ENCODE measurements around the gene MAP3K6. TPM values are rescaled to one million over a fixed set of nuclear protein-coding genes. Genes with fewer than 3 reads are reported as not detected.

The MAP3K6 gene
- total and polyA plus RNA-seq, 2 of the 13 experiments (the other 11 are each of a cell fraction or from before 2014, with no cell fraction given), result 2.7 to 3.2 TPM

- DNase-seq (ENCODE audit: low spot score) (no peak), ATAC-seq (no peak), FAIRE-seq (no peak)
- H3K9me3 ChIP-seq (ENCODE audit: low read length), result no peaks in the 10 kb centered on the region
- H3K4me1 ChIP-seq (ENCODE audit: insufficient read depth, low read length), result no peaks in the 10 kb centered on the region
- intact Hi-C loops (cut with micrococcal nuclease; ENCODE audit: unreplicated experiment), result no loop called here
- CTCF ChIA-PET (ENCODE audit: low intra/inter-chr PET ratio, low total read pairs), result no interaction called here
- in situ Hi-C loops (cut with HindIII; ENCODE audit: extremely low pct_ligation_motif_present, low pct_unique_long_range_greater_than_20kb), result no loop called here
- 98% methylated on average over 9 of the region's 17 CpGs for WGBS (ENCODE audit: low lambda C conversion rate)
- no peak overlapping the region for H2AFZ ChIP-seq (ENCODE audit: low read length)
- BruUV-seq (replicated peaks), result no TSS peak
- no peak overlapping the region for H3K4me2 ChIP-seq (ENCODE audit: low read depth, low read length)
- peaks cover 16 to 57% of the 10 kb centered on the region in 2 experiments for H3K36me3 ChIP-seq (replicated peaks in 1 of 2; ENCODE audit: control insufficient read depth in 1 of 2, insufficient read depth in 2 of 2, low read length in 2 of 2)
- H3K79me2 ChIP-seq (ENCODE audit: insufficient read depth, low read length), result peaks cover 3% of the 10 kb centered on the region
- no peak for TF ChIP-seq CHD2 (IDR thresholded peaks at IDR 0.05; ENCODE audit: low read depth, low read length)
- no peak for TF ChIP-seq CENPBD1 (CRISPR knock-in tag; IDR thresholded peaks at IDR 0.05; ENCODE audit: borderline replicate concordance, low read depth)
- TF ChIP-seq AGO2 (optimal IDR thresholded peaks at IDR 0.05; ENCODE audit: low read depth, low read length), result peak; percentile 59
- H4K20me1 ChIP-seq (ENCODE audit: insufficient read depth, low read length), result no peaks in the 10 kb centered on the region
- H3K9ac ChIP-seq (ENCODE audit: insufficient read depth, low read depth, low read length), result no peak overlapping the region
- no peak overlapping the region for H3K27ac ChIP-seq (ENCODE audit: extremely low read length, insufficient read depth, low read length)
- no peak overlapping the region for H3K4me3 ChIP-seq (replicated peaks in 1 of 3; ENCODE audit: insufficient read depth in 1 of 3, low read depth in 2 of 3, low read length in 3 of 3)
- POLR2A ChIA-PET, result no interaction called here
- H3K27me3 ChIP-seq (ENCODE audit: control insufficient read depth in 1 of 2, insufficient read depth in 2 of 2, low read length in 2 of 2), result no peaks in the 10 kb centered on the region
Measured at GRCh38 chr1:27333717-27334279, 33.0 kb downstream of the MAP3K6 start.

DNA sequence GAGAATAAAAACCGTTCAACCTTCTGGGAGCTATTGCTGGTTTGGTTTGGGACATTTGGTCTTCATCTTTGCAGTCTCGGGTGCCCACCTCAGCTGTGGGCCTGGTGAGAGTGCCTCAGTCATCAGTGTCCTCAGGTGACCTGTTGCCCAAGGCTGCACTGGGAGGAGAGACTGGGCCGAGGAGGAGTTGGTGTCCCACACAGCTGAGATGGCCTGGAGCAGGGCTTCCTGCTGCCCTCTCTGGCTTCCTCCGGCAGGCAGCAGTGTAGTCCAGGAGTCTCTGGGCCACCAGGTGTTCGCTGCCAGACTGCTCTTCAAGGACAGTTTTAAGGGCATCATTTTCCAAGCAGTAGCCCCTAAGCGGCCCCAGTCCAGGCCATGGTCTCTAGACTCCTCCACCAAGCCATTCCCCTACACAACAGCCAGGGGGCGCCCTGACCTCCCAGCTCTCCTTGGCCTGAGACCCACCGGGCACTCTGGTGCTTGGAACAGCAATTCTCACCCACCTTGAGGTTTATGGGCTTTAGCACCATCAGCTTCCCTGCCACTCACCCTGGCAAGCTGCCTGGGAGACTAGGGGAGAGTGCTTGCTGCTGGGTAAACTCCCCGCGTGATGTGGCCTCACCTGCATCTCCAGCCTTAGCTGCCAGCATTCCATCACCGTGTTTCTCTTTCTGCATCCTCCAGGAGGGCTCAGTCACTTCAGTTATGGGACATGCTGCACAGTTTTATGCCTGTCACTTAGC, 34.1 kb downstream of the MAP3K6 start:
- H3K9me3 ChIP-seq (ENCODE audit: low read length), result no peaks in the 10 kb centered on the region
- H3K4me1 ChIP-seq (ENCODE audit: insufficient read depth, low read length), result no peaks in the 10 kb centered on the region
- BruUV-seq (replicated peaks), result no TSS peak
- 80% methylated on average over 9 of the region's 11 CpGs for WGBS (ENCODE audit: low lambda C conversion rate)
- POLR2A ChIA-PET, result interaction anchor here (0.8 to 1.2 kb wide), 3 partner anchors 10 to 33 kb away, joined by 3 to 5 read pairs (median 3); partner anchors contain the start of gene SYTL1
- H3K9ac ChIP-seq (ENCODE audit: insufficient read depth, low read depth, low read length), result no peak overlapping the region
- DNase-seq (ENCODE audit: low spot score), result no peak
- no peak overlapping the region for H3K4me3 ChIP-seq (replicated peaks in 1 of 3; ENCODE audit: insufficient read depth in 1 of 3, low read depth in 2 of 3, low read length in 3 of 3)
- ATAC-seq, result peak; percentile 89
- H3K79me2 ChIP-seq (ENCODE audit: insufficient read depth, low read length), result peaks cover 9% of the 10 kb centered on the region
- H3K36me3 ChIP-seq (replicated peaks in 1 of 2; ENCODE audit: control insufficient read depth in 1 of 2, insufficient read depth in 2 of 2, low read length in 2 of 2), result peaks cover 18 to 67% of the 10 kb centered on the region in 2 experiments
- CTCF ChIA-PET (ENCODE audit: low intra/inter-chr PET ratio, low total read pairs), result interaction anchor here (1.2 kb wide), 1 partner anchor 63 kb away, joined by 5 read pairs; no protein-coding TSS in a partner anchor
- H2AFZ ChIP-seq (ENCODE audit: low read length), result no peak overlapping the region
- in situ Hi-C loops (cut with HindIII; ENCODE audit: extremely low pct_ligation_motif_present, low pct_unique_long_range_greater_than_20kb) (no loop called here), intact Hi-C loops (cut with micrococcal nuclease; ENCODE audit: unreplicated experiment) (no loop called here)
- FAIRE-seq, result no peak
- no peaks in the 10 kb centered on the region for H4K20me1 ChIP-seq (ENCODE audit: insufficient read depth, low read length)
- H3K27ac ChIP-seq (ENCODE audit: extremely low read length, insufficient read depth, low read length), result no peak overlapping the region
- H3K4me2 ChIP-seq (ENCODE audit: low read depth, low read length), result no peak overlapping the region
- H3K27me3 ChIP-seq (ENCODE audit: control insufficient read depth in 1 of 2, insufficient read depth in 2 of 2, low read length in 2 of 2), result no peaks in the 10 kb centered on the region
- TF ChIP-seq MTA1 (CRISPR knock-in tag; IDR thresholded peaks at IDR 0.05; ENCODE audit: borderline replicate concordance) (peak; percentile 15; the same call in 1 of the 2 replicates), SRY (CRISPR knock-in tag; IDR thresholded peaks at IDR 0.05) (0 out of 2 replicates have a peak, but pooled peaks have one; percentile 39), ZNF83 (CRISPR knock-in tag; IDR thresholded peaks at IDR 0.05; ENCODE audit: borderline replicate concordance) (no peak), STAG1 (CRISPR knock-in tag; IDR thresholded peaks at IDR 0.05) (peak; percentile 41)
- TF ChIP-seq, protein P1, sequence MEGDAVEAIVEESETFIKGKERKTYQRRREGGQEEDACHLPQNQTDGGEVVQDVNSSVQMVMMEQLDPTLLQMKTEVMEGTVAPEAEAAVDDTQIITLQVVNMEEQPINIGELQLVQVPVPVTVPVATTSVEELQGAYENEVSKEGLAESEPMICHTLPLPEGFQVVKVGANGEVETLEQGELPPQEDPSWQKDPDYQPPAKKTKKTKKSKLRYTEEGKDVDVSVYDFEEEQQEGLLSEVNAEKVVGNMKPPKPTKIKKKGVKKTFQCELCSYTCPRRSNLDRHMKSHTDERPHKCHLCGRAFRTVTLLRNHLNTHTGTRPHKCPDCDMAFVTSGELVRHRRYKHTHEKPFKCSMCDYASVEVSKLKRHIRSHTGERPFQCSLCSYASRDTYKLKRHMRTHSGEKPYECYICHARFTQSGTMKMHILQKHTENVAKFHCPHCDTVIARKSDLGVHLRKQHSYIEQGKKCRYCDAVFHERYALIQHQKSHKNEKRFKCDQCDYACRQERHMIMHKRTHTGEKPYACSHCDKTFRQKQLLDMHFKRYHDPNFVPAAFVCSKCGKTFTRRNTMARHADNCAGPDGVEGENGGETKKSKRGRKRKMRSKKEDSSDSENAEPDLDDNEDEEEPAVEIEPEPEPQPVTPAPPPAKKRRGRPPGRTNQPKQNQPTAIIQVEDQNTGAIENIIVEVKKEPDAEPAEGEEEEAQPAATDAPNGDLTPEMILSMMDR (CRISPR knock-in tag; IDR thresholded peaks at IDR 0.05), result peak; percentile 87
- TF ChIP-seq, protein P2, sequence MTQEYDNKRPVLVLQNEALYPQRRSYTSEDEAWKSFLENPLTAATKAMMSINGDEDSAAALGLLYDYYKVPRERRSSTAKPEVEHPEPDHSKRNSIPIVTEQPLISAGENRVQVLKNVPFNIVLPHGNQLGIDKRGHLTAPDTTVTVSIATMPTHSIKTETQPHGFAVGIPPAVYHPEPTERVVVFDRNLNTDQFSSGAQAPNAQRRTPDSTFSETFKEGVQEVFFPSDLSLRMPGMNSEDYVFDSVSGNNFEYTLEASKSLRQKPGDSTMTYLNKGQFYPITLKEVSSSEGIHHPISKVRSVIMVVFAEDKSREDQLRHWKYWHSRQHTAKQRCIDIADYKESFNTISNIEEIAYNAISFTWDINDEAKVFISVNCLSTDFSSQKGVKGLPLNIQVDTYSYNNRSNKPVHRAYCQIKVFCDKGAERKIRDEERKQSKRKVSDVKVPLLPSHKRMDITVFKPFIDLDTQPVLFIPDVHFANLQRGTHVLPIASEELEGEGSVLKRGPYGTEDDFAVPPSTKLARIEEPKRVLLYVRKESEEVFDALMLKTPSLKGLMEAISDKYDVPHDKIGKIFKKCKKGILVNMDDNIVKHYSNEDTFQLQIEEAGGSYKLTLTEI (CRISPR knock-in tag; conservative IDR thresholded peaks at IDR 0.05), result no peak
